HepG2 (cell line): ENCODE data around the gene FAR1. TPM values are rescaled to one million over a fixed set of nuclear protein-coding genes. Genes with fewer than 3 reads are reported as not detected.

Source experiments
- ATAC-seq: fragments of 200-7000 bp; cut with Tn5 transposase; 3 replicates; pipeline ENCODE4 v1.9.1; 2020; ENCODE audit warnings: mild to moderate bottlenecking, moderate library complexity
- BruUV-seq: library from RNA; stranded (reverse); fragments of 400-500 nt; replicated peaks from 2 replicates; lab custom pipeline; 2021; lab: Mats Ljungman, UMichigan
- CTCF ChIA-PET: fragments of 300-600 bp; formaldehyde crosslinking; extraction: SDS; loops from one replicate; lab custom pipeline; 2021; ENCODE audit warnings: low total read pairs, inconsistent platforms, low intra/inter-chr PET ratio; lab: Yijun Ruan, JAX
- POLR2A ChIA-PET: fragments of 350-600 bp; sonication (Branson Sonifier 250); formaldehyde crosslinking; loops from one replicate; lab custom pipeline; 2020; ENCODE audit warnings: antibody characterized with exemption, inconsistent platforms; lab: Yijun Ruan, JAX
- DNase-seq: peaks from one replicate; pipeline ENCODE4 v3.0.0-alpha.2; 2015; ENCODE audit warnings: low spot score
- FAIRE-seq: peaks from 3 replicates; lab custom pipeline; 2011; peaks lifted over from hg19 to GRCh38; lab: Jason Lieb, UNC
- H2AFZ ChIP-seq: one replicate; pipeline ENCODE4 v1.6.1; 2011; ENCODE audit warnings: low read length, inconsistent platforms
- H3K27ac ChIP-seq: fragments of 300-600 bp; 3 replicates; pipeline ENCODE4 v1.8.0; 2011; ENCODE audit warnings: mixed run types, mild to moderate bottlenecking, mixed read lengths, low read length, inconsistent platforms; ENCODE audit not compliant: insufficient read depth; ENCODE audit errors: extremely low read length
- H3K27me3 ChIP-seq, 2 experiments: fragments of 200-600 bp in 1 of 2; 2 replicates in 1 of 2; 3 replicates in 1 of 2; pipeline versions ENCODE4 v1.6.0 to v1.8.0; 2011; ENCODE audit warnings: low read length in 2 of 2, mild to moderate bottlenecking in 2 of 2, moderate library complexity in 2 of 2, inconsistent platforms in 1 of 2; ENCODE audit not compliant: insufficient read depth in 2 of 2, control insufficient read depth in 1 of 2
- H3K36me3 ChIP-seq, 2 experiments: fragments of 200-600 bp in 1 of 2; replicated peaks in 1 of 2; 2 replicates in 1 of 2; 3 replicates in 1 of 2; pipeline versions ENCODE4 v1.5.1 to v1.8.0; 2011; ENCODE audit warnings: low read length in 2 of 2, inconsistent platforms in 1 of 2; ENCODE audit not compliant: insufficient read depth in 2 of 2, control insufficient read depth in 1 of 2
- H3K4me1 ChIP-seq: 2 replicates; pipeline ENCODE4 v1.5.1; 2012; ENCODE audit warnings: low read length, inconsistent platforms; ENCODE audit not compliant: insufficient read depth
- H3K4me2 ChIP-seq: 2 replicates; pipeline ENCODE4 v1.6.0; 2011; ENCODE audit warnings: low read depth, low read length, inconsistent platforms
- H3K4me3 ChIP-seq, 3 experiments: fragments of 200-600 bp in 1 of 3; sonication (generic), shearing (Covaris generic) in 1 of 3; replicated peaks in 1 of 3; 2 replicates each; pipeline ENCODE4 v1.5.1; 2011 to 2016; ENCODE audit warnings: low read length in 3 of 3, inconsistent platforms in 2 of 3, low read depth in 2 of 3, mild to moderate bottlenecking in 2 of 3, control low read depth in 1 of 3, mixed read lengths in 1 of 3; ENCODE audit not compliant: insufficient read depth in 1 of 3
- H3K79me2 ChIP-seq: one replicate; pipeline ENCODE4 v1.6.1; 2011; ENCODE audit warnings: low read length, inconsistent platforms; ENCODE audit not compliant: insufficient read depth
- H3K9ac ChIP-seq: 2 replicates; pipeline ENCODE4 v1.6.0; 2011; ENCODE audit warnings: mild to moderate bottlenecking, low read depth, low read length, inconsistent platforms; ENCODE audit not compliant: insufficient read depth
- H3K9me3 ChIP-seq: 2 replicates; pipeline ENCODE4 v1.5.1; 2012; ENCODE audit warnings: mild to moderate bottlenecking, low read length
- H4K20me1 ChIP-seq: 2 replicates; pipeline ENCODE4 v1.6.0; 2011; ENCODE audit warnings: inconsistent platforms, mild to moderate bottlenecking, low read length, moderate library complexity; ENCODE audit not compliant: insufficient read depth
- ARID2 ChIP-seq: sonication (generic); formaldehyde crosslinking; IDR thresholded peaks from 2 replicates; pipeline ENCODE4 v1.8.1; 2022; ENCODE audit warnings: mild to moderate bottlenecking, missing genetic modification reagents, borderline replicate concordance
- DZIP1 ChIP-seq: sonication (generic); formaldehyde crosslinking; IDR thresholded peaks from 2 replicates; pipeline ENCODE4 v1.5.0; 2020; ENCODE audit warnings: mild to moderate bottlenecking, missing genetic modification reagents
- EP300 ChIP-seq, 3 experiments: sonication (generic) in 1 of 3; formaldehyde crosslinking in 1 of 3; IDR thresholded peaks; 2 replicates each; pipeline versions ENCODE4 v1.5.1 to v1.6.1; 2011 to 2020; ENCODE audit warnings: low read depth in 2 of 3, low read length in 2 of 3, borderline replicate concordance in 1 of 3, improper control_type of control experiment in 1 of 3, mild to moderate bottlenecking in 1 of 3, missing genetic modification reagents in 1 of 3, moderate library complexity in 1 of 3
- HOXA7 ChIP-seq: sonication (generic); formaldehyde crosslinking; IDR thresholded peaks from 2 replicates; pipeline ENCODE4 v1.8.1; 2022; ENCODE audit warnings: mild to moderate bottlenecking, missing genetic modification reagents, moderate library complexity
- THAP7 ChIP-seq: sonication (generic); formaldehyde crosslinking; IDR thresholded peaks from 2 replicates; pipeline ENCODE4 v1.8.1; 2023; ENCODE audit warnings: mild to moderate bottlenecking, missing genetic modification reagents
- ZNF275 ChIP-seq: sonication (generic); formaldehyde crosslinking; IDR thresholded peaks from 2 replicates; pipeline ENCODE4 v1.8.0; 2022; ENCODE audit warnings: missing genetic modification reagents, mild to moderate bottlenecking, inconsistent platforms, borderline replicate concordance
- ZNF646 ChIP-seq: sonication (generic); formaldehyde crosslinking; IDR thresholded peaks from 2 replicates; pipeline ENCODE4 v1.9.0; 2021; ENCODE audit warnings: mild to moderate bottlenecking, missing genetic modification reagents
- ZNF672 ChIP-seq: sonication (generic); formaldehyde crosslinking; IDR thresholded peaks from 2 replicates; pipeline ENCODE4 v1.8.1; 2022; ENCODE audit warnings: missing genetic modification reagents
- ZNF879 ChIP-seq: sonication (generic); formaldehyde crosslinking; IDR thresholded peaks from 2 replicates; pipeline ENCODE4 v1.8.1; 2023; ENCODE audit warnings: missing genetic modification reagents
- ZSCAN22 ChIP-seq: sonication (generic); formaldehyde crosslinking; IDR thresholded peaks from 2 replicates; pipeline ENCODE4 v1.4.0; 2020; ENCODE audit warnings: mild to moderate bottlenecking, missing genetic modification reagents
- WGBS: methylation state at CpG from one replicate; pipeline ENCODE4 v1.1.6; 2017; ENCODE audit warnings: low lambda C conversion rate; 5-methylcytosine and 5-hydroxymethylcytosine counted together
- in situ Hi-C: cut with HindIII; loops from 2 replicates; pipeline ENCODE4 v1.10.0; 2017; ENCODE audit warnings: low pct_unique_long_range_greater_than_20kb; ENCODE audit not compliant: extremely low pct_ligation_motif_present
- intact Hi-C: fragments of 100-400 bp; cut with micrococcal nuclease; formaldehyde crosslinking; loops from one replicate; pipeline ENCODE4 v1.10.0; 2022; ENCODE audit not compliant: unreplicated experiment
- polyA plus RNA-seq, 8 experiments: library from polyadenylated mRNA; depleted of rRNA in 3 of 8; stranded (reverse) in 7 of 8; unstranded in 1 of 8; fragments of >200 nt; fragmentation: Illumina TruSeq in 4 of 8; extraction: Trizol in 4 of 8; gene quantifications; 2 replicates each; pipeline versions ENCODE4 v1.2.1 to v1.2.3, GENCODE V29; 2011 to 2016; ENCODE audit warnings: low read depth in 4 of 8, missing spikeins in 1 of 8, mixed read lengths in 1 of 8; ENCODE audit not compliant: insufficient read depth in 1 of 8
- total RNA-seq, 5 experiments: library from RNA; depleted of rRNA; stranded (reverse); fragments of >200 nt; fragmentation: Illumina TruSeq; extraction: Trizol; gene quantifications; 2 replicates each; pipeline ENCODE4 v1.2.3, GENCODE V29; 2016; ENCODE audit warnings: low read depth in 1 of 5

Gene FAR1
- total and polyA plus RNA-seq, 2 of the 13 experiments (the other 11 are each of a cell fraction or from before 2014, with no cell fraction given): 0.40 to 0.95 TPM

- BruUV-seq: no TSS peak
- no peaks in the 10 kb centered on the region for H3K4me1 ChIP-seq
- no peaks in the 10 kb centered on the region for H3K36me3 ChIP-seq
- WGBS: 3% methylated on average over 2 of the region's 2 CpGs
- H3K9me3 ChIP-seq: no peaks in the 10 kb centered on the region
- no peak overlapping the region for H3K4me3 ChIP-seq
- no peak overlapping the region for H2AFZ ChIP-seq
- POLR2A ChIA-PET: no interaction called here
- ATAC-seq: no peak
- CTCF ChIA-PET: no interaction called here
- H3K27ac ChIP-seq: no peak overlapping the region
- H3K4me2 ChIP-seq: no peak overlapping the region
- H3K9ac ChIP-seq: no peak overlapping the region
- intact Hi-C loops (no loop called here), in situ Hi-C loops (no loop called here)
- H3K27me3 ChIP-seq: no peaks in the 10 kb centered on the region
- DNase-seq: no peak
- no peaks in the 10 kb centered on the region for H4K20me1 ChIP-seq
- no peaks in the 10 kb centered on the region for H3K79me2 ChIP-seq
- no peak for FAIRE-seq
- TF ChIP-seq EP300 (IDR thresholded peaks at IDR 0.05; ENCODE audit: low read depth in 2 of 2, low read length in 2 of 2): no peak
- TF ChIP-seq EP300 (CRISPR knock-in tag; IDR thresholded peaks at IDR 0.05; ENCODE audit: borderline replicate concordance): no peak
- no peak for TF ChIP-seq HOXA7 (CRISPR knock-in tag)
- no peak for TF ChIP-seq ZNF672 (CRISPR knock-in tag)
- TF ChIP-seq ZNF879 (CRISPR knock-in tag): no peak
- TF ChIP-seq ZNF275 (CRISPR knock-in tag): no peak
- no peak for TF ChIP-seq ARID2
- TF ChIP-seq ZSCAN22 (CRISPR knock-in tag): no peak
- TF ChIP-seq ZNF646 (CRISPR knock-in tag): no peak
- no peak for TF ChIP-seq THAP7
- no peak for TF ChIP-seq DZIP1 (CRISPR knock-in tag)
Observed at GRCh38 chr11:13698132-13698531, 29.7 kb downstream of the FAR1 start.
